IMR-90 (cell line): Measurements from ENCODE around the gene PGF. TPM values are rescaled to one million over a fixed set of nuclear protein-coding genes. Genes with fewer than 3 reads are reported as not detected.
A peak's percentile ranks its signal among the peaks of the same experiment; 100 is the strongest.

Source experiments
- ATAC-seq: fragments of 200-7000 bp; cut with Tn5 transposase; 2 replicates; pipeline ENCODE4 v1.9.1; 2020; ENCODE audit warnings: low read depth, mild to moderate bottlenecking, moderate library complexity
- BruUV-seq: library from RNA; stranded (reverse); fragments of 400-500 nt; replicated peaks from 2 replicates; lab custom pipeline; 2021; lab: Mats Ljungman, UMichigan
- CTCF ChIA-PET: fragments of 300-600 bp; formaldehyde crosslinking; extraction: SDS; loops from one replicate; lab custom pipeline; 2021; ENCODE audit warnings: antibody characterized with exemption; lab: Yijun Ruan, JAX
- POLR2A ChIA-PET: fragments of 300-600 bp; sonication (Branson Sonifier 250); formaldehyde crosslinking; loops from one replicate; lab custom pipeline; 2022; ENCODE audit warnings: antibody characterized with exemption; ENCODE audit not compliant: unreplicated experiment; lab: Charles Lee
- DNase-seq: peaks from one replicate; pipeline ENCODE4 v3.0.0; 2013
- H2AFZ ChIP-seq: replicated peaks from 2 replicates; pipeline ENCODE3; 2013; ENCODE audit warnings: low read length, mild to moderate bottlenecking; ENCODE audit not compliant: poor library complexity
- H2AK5ac ChIP-seq: 2 replicates; pipeline ENCODE4 v1.6.1; 2013; ENCODE audit warnings: low read depth, low read length, inconsistent platforms
- H2AK9ac ChIP-seq: replicated peaks from 2 replicates; pipeline ENCODE3; 2013; ENCODE audit warnings: mild to moderate bottlenecking, low read depth, low read length, moderate library complexity; ENCODE audit not compliant: poor library complexity
- H2BK120ac ChIP-seq: 2 replicates; pipeline ENCODE4 v1.6.1; 2013; ENCODE audit warnings: low read depth, low read length, inconsistent platforms
- H2BK15ac ChIP-seq: 3 replicates; pipeline ENCODE4 v1.6.1; 2013; ENCODE audit warnings: low read depth, low read length, inconsistent platforms
- H2BK20ac ChIP-seq: 2 replicates; pipeline ENCODE4 v1.6.1; 2013; ENCODE audit warnings: low read depth, mild to moderate bottlenecking, inconsistent platforms, low read length, moderate library complexity
- H2BK5ac ChIP-seq: 2 replicates; pipeline ENCODE4 v1.6.1; 2013; ENCODE audit warnings: mild to moderate bottlenecking, low read depth, low read length, inconsistent platforms; ENCODE audit not compliant: poor library complexity, severe bottlenecking
- H3K14ac ChIP-seq: replicated peaks from 2 replicates; pipeline ENCODE4 v1.6.1; 2013; ENCODE audit warnings: low read depth, low read length, inconsistent platforms
- H3K18ac ChIP-seq: 2 replicates; pipeline ENCODE4 v1.6.1; 2013; ENCODE audit warnings: low read depth, low read length, control low read depth
- H3K23ac ChIP-seq: 2 replicates; pipeline ENCODE4 v1.6.1; 2013; ENCODE audit warnings: low read depth, low read length, inconsistent platforms
- H3K27ac ChIP-seq: 2 replicates; pipeline ENCODE4 v1.5.1; 2013; ENCODE audit warnings: mild to moderate bottlenecking, control low read depth, low read length; ENCODE audit not compliant: insufficient read depth
- H3K27me3 ChIP-seq: 2 replicates; pipeline ENCODE4 v1.6.1; 2013; ENCODE audit warnings: low read length; ENCODE audit not compliant: control insufficient read depth, insufficient read depth
- H3K36me3 ChIP-seq: 2 replicates; pipeline ENCODE4 v1.6.1; 2013; ENCODE audit warnings: low read length, mixed read lengths; ENCODE audit not compliant: control insufficient read depth, insufficient read depth
- H3K4ac ChIP-seq: 2 replicates; pipeline ENCODE4 v1.6.1; 2013; ENCODE audit warnings: low read depth, low read length, inconsistent platforms
- H3K4me1 ChIP-seq: 2 replicates; pipeline ENCODE4 v1.6.1; 2013; ENCODE audit warnings: low read length, mixed read lengths; ENCODE audit not compliant: control insufficient read depth, insufficient read depth
- H3K4me2 ChIP-seq: 2 replicates; pipeline ENCODE4 v1.6.1; 2013; ENCODE audit warnings: low read depth, mild to moderate bottlenecking, control low read depth, low read length, moderate library complexity
- H3K4me3 ChIP-seq: 2 replicates; pipeline ENCODE4 v1.5.1; 2013; ENCODE audit warnings: low read depth, mild to moderate bottlenecking, control low read depth, low read length, moderate library complexity; ENCODE audit not compliant: insufficient read depth
- H3K56ac ChIP-seq: 2 replicates; pipeline ENCODE4 v1.6.1; 2013; ENCODE audit warnings: low read length, inconsistent platforms; ENCODE audit not compliant: insufficient read depth; ENCODE audit errors: extremely low read depth
- H3K79me1 ChIP-seq, 2 experiments: 2 replicates each; pipeline ENCODE4 v1.6.1; 2013; ENCODE audit warnings: low read length in 2 of 2, inconsistent platforms in 1 of 2, low read depth in 1 of 2
- H3K9ac ChIP-seq: 2 replicates; pipeline ENCODE4 v1.6.1; 2013; ENCODE audit warnings: low read depth, low read length, control low read depth
- H3K9me1 ChIP-seq: 2 replicates; pipeline ENCODE4 v1.6.1; 2013; ENCODE audit warnings: low read length, inconsistent platforms; ENCODE audit not compliant: insufficient read depth
- H3K9me3 ChIP-seq: 2 replicates; pipeline ENCODE4 v1.6.1; 2013; ENCODE audit warnings: low read length; ENCODE audit not compliant: control insufficient read depth, insufficient read depth
- H4K20me1 ChIP-seq: 2 replicates; pipeline ENCODE4 v1.6.1; 2013; ENCODE audit warnings: low read length, inconsistent platforms; ENCODE audit not compliant: insufficient read depth
- H4K5ac ChIP-seq: 2 replicates; pipeline ENCODE4 v1.6.1; 2013; ENCODE audit warnings: mild to moderate bottlenecking, low read depth, low read length, control low read depth
- H4K8ac ChIP-seq, 2 experiments: 2 replicates each; pipeline ENCODE4 v1.6.1; 2013; ENCODE audit warnings: low read depth in 2 of 2, low read length in 2 of 2, control low read depth in 1 of 2, inconsistent platforms in 1 of 2
- H4K91ac ChIP-seq: 2 replicates; pipeline ENCODE4 v1.6.1; 2013; ENCODE audit warnings: low read depth, low read length, inconsistent platforms; ENCODE audit not compliant: insufficient read depth
- CEBPB ChIP-seq: IDR thresholded peaks from 2 replicates; pipeline ENCODE4 v1.6.1; 2012; ENCODE audit warnings: low read depth, low read length, improper control_type of control experiment
- CHD1 ChIP-seq: IDR thresholded peaks from 2 replicates; pipeline ENCODE4 v1.6.1; 2012; ENCODE audit warnings: low read depth, low read length, improper control_type of control experiment
- CTCF ChIP-seq: conservative IDR thresholded peaks from 2 replicates; pipeline ENCODE4 v1.5.1; 2012; ENCODE audit warnings: mild to moderate bottlenecking, low read depth, low read length, improper control_type of control experiment
- FOS ChIP-seq: fragments of 150-350 bp; IDR thresholded peaks from 2 replicates; pipeline ENCODE4 v1.6.1; 2016; ENCODE audit warnings: low read depth, low read length
- MAFK ChIP-seq: IDR thresholded peaks from 2 replicates; pipeline ENCODE4 v1.6.1; 2012; ENCODE audit warnings: low read depth, low read length, improper control_type of control experiment
- MAZ ChIP-seq: IDR thresholded peaks from 2 replicates; pipeline ENCODE4 v1.6.1; 2012; ENCODE audit warnings: low read depth, mild to moderate bottlenecking, low read length, improper control_type of control experiment, moderate library complexity, borderline replicate concordance
- POLR2A ChIP-seq: IDR thresholded peaks from 2 replicates; pipeline ENCODE4 v1.6.1; 2012; ENCODE audit warnings: mild to moderate bottlenecking, low read depth, low read length
- RAD21 ChIP-seq: IDR thresholded peaks from 2 replicates; pipeline ENCODE4 v1.6.1; 2012; ENCODE audit warnings: low read length, improper control_type of control experiment
- RCOR1 ChIP-seq: IDR thresholded peaks from 2 replicates; pipeline ENCODE4 v1.6.1; 2012; ENCODE audit warnings: mild to moderate bottlenecking, low read length, improper control_type of control experiment; ENCODE audit not compliant: insufficient replicate concordance
- RFX5 ChIP-seq: IDR thresholded peaks from 2 replicates; pipeline ENCODE4 v1.8.0; 2012; ENCODE audit warnings: low read depth, mild to moderate bottlenecking, low read length, moderate library complexity
- WGBS, 2 experiments: methylation state at CpG; one replicate each; pipeline versions ENCODE4 v1.1.5 to v1.1.7; 2013; ENCODE audit warnings: missing lambda C conversion rate in 2 of 2; ENCODE audit not compliant: insufficient read length in 1 of 2; ENCODE audit errors: extremely low coverage in 2 of 2; 5-methylcytosine and 5-hydroxymethylcytosine counted together
- dilution Hi-C: fragments of 300-500 bp; cut with HindIII; formaldehyde crosslinking; loops from one replicate; pipeline ENCODE4 v1.14.3; 2018; ENCODE audit warnings: low sequenced_read_pairs; ENCODE audit not compliant: unreplicated experiment
- in situ Hi-C: fragments of 300-500 bp; cut with MboI; formaldehyde crosslinking; loops from 3 replicates; pipeline ENCODE4 v1.14.3; 2019; ENCODE audit warnings: low sequenced_read_pairs, inconsistent platforms, mixed read lengths
- intact Hi-C: fragments of 100-400 bp; cut with micrococcal nuclease; formaldehyde crosslinking; loops from 2 replicates; pipeline ENCODE4 v1.10.0; 2022
- polyA plus RNA-seq, 3 experiments: library from polyadenylated mRNA; depleted of rRNA; stranded (reverse); fragments of >200 nt; gene quantifications; 2 replicates each; pipeline ENCODE4 v1.2.3, GENCODE V29; 2012; ENCODE audit warnings: low replicate concordance in 1 of 3
- total RNA-seq: library from RNA; depleted of rRNA; stranded (reverse); fragments of >200 nt; gene quantifications from 2 replicates; pipeline ENCODE4 v1.2.3, GENCODE V29; 2012
- TF ChIP-seq, protein P1 (sequence below): fragments of 150-350 bp; IDR thresholded peaks from 2 replicates; pipeline ENCODE4 v1.6.1; 2016; ENCODE audit warnings: low read depth, mild to moderate bottlenecking, low read length, moderate library complexity, borderline replicate concordance
- TF ChIP-seq, protein P2 (sequence below): fragments of 150-350 bp; IDR thresholded peaks from 2 replicates; pipeline ENCODE4 v1.6.1; 2017; ENCODE audit warnings: mild to moderate bottlenecking, antibody characterized with exemption, low read length, low read depth

PGF gene
- total and polyA plus RNA-seq, 2 of the 4 experiments (the other 2 are of a cell fraction) = 0.36 to 0.39 TPM

DNA sequence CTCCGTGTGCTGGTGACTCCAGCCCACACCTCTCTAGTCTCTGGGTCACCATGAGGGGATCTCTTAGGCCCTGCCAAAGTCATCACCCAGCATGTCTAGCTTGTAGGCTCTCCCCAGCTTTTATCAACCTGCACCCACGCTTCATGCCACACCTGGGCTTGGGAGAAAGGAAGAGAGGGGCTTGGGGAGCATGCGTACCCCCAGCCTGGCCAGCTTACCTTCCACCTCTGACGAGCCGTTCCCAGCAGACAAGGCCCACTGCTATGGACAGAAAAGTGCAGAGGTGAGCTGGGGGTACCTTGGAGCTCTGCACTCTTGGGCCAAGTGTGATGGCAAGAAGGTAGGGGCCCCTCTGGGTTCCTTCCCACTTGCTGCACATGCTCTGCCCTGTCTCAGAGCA lies 1.7 kb downstream of the PGF start:
- DNase-seq (no peak), ATAC-seq (no peak)
- H2BK120ac ChIP-seq = no peak overlapping the region
- TF ChIP-seq POLR2A = no peak
- no peak for TF ChIP-seq MAFK
- TF ChIP-seq CTCF = no peak
- no peak for TF ChIP-seq RAD21
- TF ChIP-seq MAZ = no peak
- TF ChIP-seq RFX5 = no peak
- TF ChIP-seq FOS = no peak
- TF ChIP-seq RCOR1 = no peak
- TF ChIP-seq, protein P1, sequence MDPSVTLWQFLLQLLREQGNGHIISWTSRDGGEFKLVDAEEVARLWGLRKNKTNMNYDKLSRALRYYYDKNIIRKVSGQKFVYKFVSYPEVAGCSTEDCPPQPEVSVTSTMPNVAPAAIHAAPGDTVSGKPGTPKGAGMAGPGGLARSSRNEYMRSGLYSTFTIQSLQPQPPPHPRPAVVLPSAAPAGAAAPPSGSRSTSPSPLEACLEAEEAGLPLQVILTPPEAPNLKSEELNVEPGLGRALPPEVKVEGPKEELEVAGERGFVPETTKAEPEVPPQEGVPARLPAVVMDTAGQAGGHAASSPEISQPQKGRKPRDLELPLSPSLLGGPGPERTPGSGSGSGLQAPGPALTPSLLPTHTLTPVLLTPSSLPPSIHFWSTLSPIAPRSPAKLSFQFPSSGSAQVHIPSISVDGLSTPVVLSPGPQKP = no peak
- TF ChIP-seq CEBPB = no peak
- TF ChIP-seq, protein P2, sequence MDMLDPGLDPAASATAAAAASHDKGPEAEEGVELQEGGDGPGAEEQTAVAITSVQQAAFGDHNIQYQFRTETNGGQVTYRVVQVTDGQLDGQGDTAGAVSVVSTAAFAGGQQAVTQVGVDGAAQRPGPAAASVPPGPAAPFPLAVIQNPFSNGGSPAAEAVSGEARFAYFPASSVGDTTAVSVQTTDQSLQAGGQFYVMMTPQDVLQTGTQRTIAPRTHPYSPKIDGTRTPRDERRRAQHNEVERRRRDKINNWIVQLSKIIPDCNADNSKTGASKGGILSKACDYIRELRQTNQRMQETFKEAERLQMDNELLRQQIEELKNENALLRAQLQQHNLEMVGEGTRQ = no peak
- no peak for TF ChIP-seq CHD1
- no peak overlapping the region for H2BK20ac ChIP-seq
- H4K20me1 ChIP-seq = no peaks in the 10 kb centered on the region
- intact Hi-C loops = no loop called here
- no peak overlapping the region for H3K4ac ChIP-seq
- no peaks in the 10 kb centered on the region for H3K79me1 ChIP-seq
- no peaks in the 10 kb centered on the region for H3K9me3 ChIP-seq
- H3K27ac ChIP-seq = no peak overlapping the region
- H4K91ac ChIP-seq = no peak overlapping the region
- H3K9ac ChIP-seq = no peak overlapping the region
- no peak overlapping the region for H2AK5ac ChIP-seq
- H3K18ac ChIP-seq = no peak overlapping the region
- H3K4me3 ChIP-seq = no peak overlapping the region
- no peak overlapping the region for H4K8ac ChIP-seq
- no CpG with 5 or more reads among the region's 5 CpGs for WGBS, 2 experiments
- ChIA-PET CTCF (no interaction called here), POLR2A (interaction anchor here (1.0 kb wide), 1 partner anchor 12 kb away, joined by 3 read pairs; no protein-coding TSS in a partner anchor)
- H3K4me1 ChIP-seq = peaks cover 13% of the 10 kb centered on the region; the same call in 1 of the 2 replicates
- no peak overlapping the region for H3K23ac ChIP-seq
- no peak overlapping the region for H3K4me2 ChIP-seq
- in situ Hi-C loops = no loop called here
- peaks cover 17% of the 10 kb centered on the region for H3K27me3 ChIP-seq
- peak overlapping the region; percentile 87 for H2AK9ac ChIP-seq
- no peaks in the 10 kb centered on the region for H3K36me3 ChIP-seq
- H3K9me1 ChIP-seq = 0 out of 2 replicates have a peak, but pooled peaks cover 6% of the 10 kb centered on the region
- BruUV-seq = no TSS peak
- dilution Hi-C loops = no loop called here
- no peak overlapping the region for H2BK15ac ChIP-seq
- no peak overlapping the region for H3K14ac ChIP-seq
- H4K5ac ChIP-seq = no peak overlapping the region
- no peak overlapping the region for H3K56ac ChIP-seq
- no peak overlapping the region for H2BK5ac ChIP-seq
- H2AFZ ChIP-seq = peak overlapping the region; percentile 65
